ENCODE results near the gene ADAMTS9.

GRCh38 chr3:64552966-64553365 lies 134.8 kb downstream of the ADAMTS9 start:
- TF ChIP-seq CTCF (conservative IDR thresholded peaks at IDR 0.05) (no peak), EZH2 (IDR thresholded peaks at IDR 0.05; ENCODE audit: low read depth) (no peak)

Data from PC-9 (cell line).